22Rv1 (cell line): Measurements from ENCODE around the gene ISLR.

Experiments
- ZFX ChIP-seq: fragments of 450-650 bp; IDR thresholded peaks from 2 replicates; pipeline ENCODE4 v1.6.1; 2017; ENCODE audit warnings: antibody characterized with exemption, borderline replicate concordance
- TF ChIP-seq, protein P1 (sequence below): fragments of 450-650 bp; IDR thresholded peaks from 2 replicates; pipeline ENCODE4 v1.5.1; 2017; ENCODE audit warnings: mild to moderate bottlenecking

DNA sequence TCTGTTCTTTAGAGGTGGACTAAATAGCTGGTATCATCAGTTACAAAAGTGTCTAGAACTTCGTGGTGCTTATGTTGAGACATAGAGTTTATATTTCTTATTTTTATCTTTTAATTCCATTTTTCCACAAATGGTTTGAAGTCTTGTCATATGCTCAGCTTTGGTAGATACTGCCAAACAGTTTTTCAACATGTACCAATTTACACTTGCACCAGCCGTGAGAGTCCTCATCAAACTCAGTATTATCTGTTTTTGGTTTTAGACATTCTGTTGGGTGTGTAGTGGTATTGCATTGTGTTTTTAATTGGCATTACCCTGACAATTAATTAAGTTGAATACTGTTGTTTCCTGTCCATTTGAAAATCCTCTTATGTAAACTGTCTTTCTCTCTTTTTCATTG, 26.5 kb upstream of the ISLR start:
- TF ChIP-seq, protein P1, sequence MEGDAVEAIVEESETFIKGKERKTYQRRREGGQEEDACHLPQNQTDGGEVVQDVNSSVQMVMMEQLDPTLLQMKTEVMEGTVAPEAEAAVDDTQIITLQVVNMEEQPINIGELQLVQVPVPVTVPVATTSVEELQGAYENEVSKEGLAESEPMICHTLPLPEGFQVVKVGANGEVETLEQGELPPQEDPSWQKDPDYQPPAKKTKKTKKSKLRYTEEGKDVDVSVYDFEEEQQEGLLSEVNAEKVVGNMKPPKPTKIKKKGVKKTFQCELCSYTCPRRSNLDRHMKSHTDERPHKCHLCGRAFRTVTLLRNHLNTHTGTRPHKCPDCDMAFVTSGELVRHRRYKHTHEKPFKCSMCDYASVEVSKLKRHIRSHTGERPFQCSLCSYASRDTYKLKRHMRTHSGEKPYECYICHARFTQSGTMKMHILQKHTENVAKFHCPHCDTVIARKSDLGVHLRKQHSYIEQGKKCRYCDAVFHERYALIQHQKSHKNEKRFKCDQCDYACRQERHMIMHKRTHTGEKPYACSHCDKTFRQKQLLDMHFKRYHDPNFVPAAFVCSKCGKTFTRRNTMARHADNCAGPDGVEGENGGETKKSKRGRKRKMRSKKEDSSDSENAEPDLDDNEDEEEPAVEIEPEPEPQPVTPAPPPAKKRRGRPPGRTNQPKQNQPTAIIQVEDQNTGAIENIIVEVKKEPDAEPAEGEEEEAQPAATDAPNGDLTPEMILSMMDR: no peak
- no peak for TF ChIP-seq ZFX
